DND-41 (cell line): ENCODE data around the gene CIAO3.
"Not testable (repeated sequence)": the region's sequence is repeated elsewhere in the genome, so short reads cannot be mapped to it uniquely, and the experiment has no call there.

Experiments
- ATAC-seq: fragments of 200-7000 bp; cut with Tn5 transposase; 3 replicates; pipeline ENCODE4 v1.9.1; 2021; ENCODE audit warnings: low read depth; ENCODE audit not compliant: insufficient read depth
- DNase-seq: peaks from one replicate; pipeline ENCODE4 v3.0.0-alpha.2; 2020
- H2AFZ ChIP-seq: 2 replicates; pipeline ENCODE4 v1.6.0; 2012; ENCODE audit warnings: low read depth, low read length
- H3K27ac ChIP-seq: 2 replicates; pipeline ENCODE4 v1.5.1; 2012; ENCODE audit warnings: low read length, inconsistent platforms
- H3K27me3 ChIP-seq: fragments of 200-600 bp; sonication (generic); 2 replicates; pipeline ENCODE4 v1.6.0; 2012; ENCODE audit warnings: low read length, mild to moderate bottlenecking, inconsistent platforms; ENCODE audit not compliant: insufficient read depth, poor library complexity
- H3K36me3 ChIP-seq: 2 replicates; pipeline ENCODE4 v1.5.1; 2012; ENCODE audit warnings: low read length, inconsistent platforms; ENCODE audit not compliant: insufficient read depth
- H3K4me1 ChIP-seq: 2 replicates; pipeline ENCODE4 v1.5.1; 2012; ENCODE audit warnings: mild to moderate bottlenecking, low read length; ENCODE audit not compliant: insufficient read depth
- H3K4me2 ChIP-seq: 2 replicates; pipeline ENCODE4 v1.6.0; 2012; ENCODE audit warnings: mild to moderate bottlenecking, moderate library complexity, low read length, inconsistent platforms; ENCODE audit not compliant: insufficient read depth
- H3K4me3 ChIP-seq, 2 experiments: fragments of 200-600 bp in 1 of 2; shearing (Covaris generic) in 1 of 2; 2 replicates each; pipeline ENCODE4 v1.5.1; 2012 to 2016; ENCODE audit warnings: inconsistent platforms in 2 of 2, low read length in 2 of 2, mild to moderate bottlenecking in 2 of 2, low read depth in 1 of 2, moderate library complexity in 1 of 2
- H3K79me2 ChIP-seq: 2 replicates; pipeline ENCODE4 v1.6.0; 2012; ENCODE audit warnings: low read length, inconsistent platforms; ENCODE audit not compliant: insufficient read depth
- H3K9ac ChIP-seq: 2 replicates; pipeline ENCODE4 v1.6.0; 2012; ENCODE audit warnings: low read depth, mild to moderate bottlenecking, inconsistent platforms, low read length, moderate library complexity
- H3K9me3 ChIP-seq: 2 replicates; pipeline ENCODE4 v1.5.1; 2012; ENCODE audit warnings: low read length, moderate library complexity, mild to moderate bottlenecking, inconsistent platforms; ENCODE audit not compliant: insufficient read depth, severe bottlenecking
- H4K20me1 ChIP-seq: 2 replicates; pipeline ENCODE4 v1.6.0; 2012; ENCODE audit warnings: low read length; ENCODE audit not compliant: insufficient read depth
- CTCF ChIP-seq: IDR thresholded peaks from 2 replicates; pipeline ENCODE4 v1.5.1; 2012; ENCODE audit warnings: borderline replicate concordance, low read length, moderate library complexity, mild to moderate bottlenecking; ENCODE audit not compliant: poor library complexity, severe bottlenecking; ENCODE audit errors: extremely low read depth
- EZH2 ChIP-seq: IDR thresholded peaks from 3 replicates; pipeline ENCODE4 v1.6.1; 2012; ENCODE audit warnings: borderline replicate concordance, low read depth, mild to moderate bottlenecking, moderate library complexity, low read length, inconsistent platforms; ENCODE audit not compliant: severe bottlenecking

Gene CIAO3

GRCh38 chr16:693364-693763 is 47.4 kb downstream of the CIAO3 start:
- no peaks in the 10 kb centered on the region for H3K36me3 ChIP-seq
- no peak overlapping the region for H3K4me3 ChIP-seq
- peaks cover 3% of the 10 kb centered on the region; the same call in 1 of the 2 replicates for H4K20me1 ChIP-seq
- H3K9me3 ChIP-seq: no peaks in the 10 kb centered on the region
- DNase-seq (no peak), ATAC-seq (no peak)
- H2AFZ ChIP-seq: no peak overlapping the region
- peaks cover 22% of the 10 kb centered on the region for H3K4me1 ChIP-seq
- peaks cover 16% of the 10 kb centered on the region for H3K79me2 ChIP-seq
- no peaks in the 10 kb centered on the region for H3K27me3 ChIP-seq
- no peak overlapping the region for H3K27ac ChIP-seq
- H3K4me2 ChIP-seq: no peak overlapping the region
- no peak for TF ChIP-seq CTCF
- no peak for TF ChIP-seq EZH2
- H3K9ac ChIP-seq: no peak overlapping the region

GRCh38 chr16:692356-693108 is 48.3 kb downstream of the CIAO3 start:
- ATAC-seq: no peak
- peaks cover 11% of the 10 kb centered on the region; the same call in 1 of the 2 replicates for H4K20me1 ChIP-seq
- H3K27me3 ChIP-seq: no peaks in the 10 kb centered on the region

GRCh38 chr16:691242-691641 is 49.6 kb downstream of the CIAO3 start:
- H3K4me1 ChIP-seq: peaks cover 30% of the 10 kb centered on the region
- H3K79me2 ChIP-seq: peaks cover 20% of the 10 kb centered on the region
- not testable (repeated sequence) for H3K27ac ChIP-seq, DNase-seq, H3K27me3 ChIP-seq, H3K4me3 ChIP-seq, H3K9me3 ChIP-seq, ATAC-seq, H3K9ac ChIP-seq, H3K4me2 ChIP-seq
- peaks cover 13% of the 10 kb centered on the region; the same call in 1 of the 2 replicates for H4K20me1 ChIP-seq
- peak overlapping the region; percentile 78; the same call in 1 of the 2 replicates for H2AFZ ChIP-seq
- peaks cover 19% of the 10 kb centered on the region for H3K36me3 ChIP-seq

More at GRCh38 chr16:692356-693108, 48.3 kb downstream of the CIAO3 start:
- peaks cover 16% of the 10 kb centered on the region for H3K79me2 ChIP-seq
- no peak overlapping the region for H3K9ac ChIP-seq
- H3K4me1 ChIP-seq: peaks cover 29% of the 10 kb centered on the region
- no peaks in the 10 kb centered on the region for H3K9me3 ChIP-seq
- peaks cover 6% of the 10 kb centered on the region for H3K36me3 ChIP-seq
- H3K27ac ChIP-seq: no peak overlapping the region
- DNase-seq: no peak
- H3K4me3 ChIP-seq: no peak overlapping the region
- no peak overlapping the region for H2AFZ ChIP-seq
- TF ChIP-seq EZH2 (no peak), CTCF (no peak)
- H3K4me2 ChIP-seq: no peak overlapping the region

GRCh38 chr16:689175-689897 is 51.5 kb downstream of the CIAO3 start:
- Histone ChIP-seq H4K20me1 (peaks cover 13% of the 10 kb centered on the region; the same call in 1 of the 2 replicates), H3K36me3 (peaks cover 37% of the 10 kb centered on the region), H3K79me2 (peaks cover 20% of the 10 kb centered on the region), H3K9ac (peak overlapping the region; percentile 80), H3K4me2 (peak overlapping the region; percentile 94), H3K27ac (peak overlapping the region; percentile 83), H2AFZ (peak overlapping the region; percentile 78; the same call in 1 of the 2 replicates), H3K4me1 (peaks cover 49% of the 10 kb centered on the region), H3K9me3 (no peaks in the 10 kb centered on the region), H3K4me3 (peak overlapping the region; percentile 73 to 84), H3K27me3 (no peaks in the 10 kb centered on the region)
- DNase-seq (no peak), ATAC-seq (no peak)
- TF ChIP-seq EZH2 (no peak), CTCF (no peak)
